Brain pericyte (primary cell): Measurements from ENCODE around the gene TSKS.

ENCODE experiments used
- DNase-seq: peaks from one replicate; pipeline ENCODE4 v3.0.0-alpha.2; 2012; ENCODE audit warnings: low read depth, low spot score

Gene TSKS

DNA sequence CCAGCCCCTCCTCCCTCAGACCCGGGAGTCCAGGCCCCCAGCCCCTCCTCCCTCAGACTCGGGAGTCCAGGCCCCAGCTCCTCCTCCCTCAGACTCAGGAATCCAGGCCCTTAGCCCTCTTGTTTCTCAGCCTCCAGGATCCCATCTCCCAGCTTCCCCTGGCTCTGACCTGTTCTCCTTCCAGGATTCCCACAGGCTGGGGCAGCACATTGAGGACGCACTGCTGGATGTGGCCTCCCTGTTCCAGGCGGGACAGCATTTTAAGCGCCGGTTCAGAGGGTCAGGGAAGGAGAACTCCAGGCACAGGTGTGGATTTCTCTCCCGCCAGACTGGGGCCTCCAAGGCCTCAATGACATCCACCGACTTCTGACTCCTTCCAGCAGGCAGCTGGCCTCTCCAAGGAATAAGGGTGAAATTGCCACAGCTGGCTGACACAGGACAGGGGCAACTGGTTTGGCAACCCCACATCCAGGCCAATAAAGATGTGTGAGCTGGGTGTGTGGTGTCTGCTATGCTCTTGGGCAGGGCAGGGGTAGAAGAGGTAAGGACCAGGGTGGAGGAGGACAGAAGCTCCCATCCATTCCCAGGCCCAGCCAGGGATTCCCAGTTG, 49.8 kb downstream of the TSKS start:
- no peak for DNase-seq

DNA sequence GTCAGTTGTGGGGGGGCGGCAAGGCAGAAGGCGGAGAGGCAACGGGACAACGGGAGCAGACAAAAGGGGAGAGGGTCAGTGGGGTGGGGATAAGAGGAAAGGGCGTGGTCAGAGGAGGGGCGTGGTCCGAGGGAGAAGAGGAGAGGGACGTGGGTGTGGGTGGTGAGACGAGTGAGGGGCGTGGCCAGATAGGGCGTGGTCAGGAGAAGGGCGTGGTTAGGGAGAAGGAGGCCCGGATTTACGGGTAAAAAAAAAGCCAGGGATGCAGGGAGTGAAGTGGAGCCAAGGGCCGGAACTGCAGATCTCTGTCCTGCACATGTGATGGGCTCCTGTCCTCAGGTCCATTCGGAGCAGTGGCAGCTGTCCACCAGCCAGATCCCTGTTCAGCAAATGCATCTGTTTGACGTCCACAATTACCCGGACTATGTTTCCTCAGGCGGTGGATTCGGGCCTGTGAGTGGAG, 50.7 kb downstream of the TSKS start:
- no peak for DNase-seq

DNA sequence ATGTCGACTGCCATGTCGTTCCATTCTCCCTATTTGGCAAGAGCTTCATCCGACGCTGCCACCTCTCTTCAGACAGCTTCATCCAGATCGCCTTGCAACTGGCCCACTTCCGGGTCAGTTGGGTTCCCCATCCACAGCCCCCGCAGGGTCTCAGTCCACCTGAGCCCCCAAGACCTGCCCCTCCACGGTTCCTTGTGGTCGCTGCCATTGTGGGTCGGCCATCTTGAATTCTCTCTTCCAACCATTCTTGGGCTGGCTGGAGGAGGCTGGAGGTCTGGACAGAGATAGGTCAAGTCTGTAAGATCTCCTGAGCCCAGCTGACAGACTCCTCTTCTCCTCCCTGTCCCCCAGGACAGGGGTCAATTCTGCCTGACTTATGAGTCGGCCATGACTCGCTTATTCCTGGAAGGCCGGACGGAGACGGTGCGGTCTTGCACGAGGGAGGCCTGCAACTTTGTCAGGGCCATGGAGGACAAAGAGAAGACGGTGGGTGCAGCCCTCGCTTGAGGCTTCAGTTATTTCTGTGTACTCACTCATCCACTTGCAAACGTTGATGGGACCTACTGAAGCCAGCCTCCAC, 52.6 kb downstream of the TSKS start:
- DNase-seq: no peak

DNA sequence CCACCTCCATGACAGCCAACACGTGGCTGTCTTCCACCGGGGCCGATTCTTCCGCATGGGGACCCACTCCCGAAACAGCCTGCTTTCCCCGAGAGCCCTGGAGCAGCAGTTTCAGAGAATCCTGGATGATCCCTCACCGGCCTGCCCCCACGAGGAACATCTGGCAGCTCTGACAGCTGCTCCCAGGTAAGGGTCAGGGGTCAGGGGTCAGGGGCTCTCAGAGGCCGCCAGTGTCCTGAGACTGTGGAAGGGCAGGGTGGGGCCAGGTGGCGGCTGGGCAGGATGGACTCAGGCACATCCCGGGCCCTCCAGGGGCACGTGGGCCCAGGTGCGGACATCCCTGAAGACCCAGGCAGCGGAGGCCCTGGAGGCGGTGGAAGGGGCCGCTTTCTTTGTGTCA, 57.2 kb downstream of the TSKS start:
- no peak for DNase-seq

DNA sequence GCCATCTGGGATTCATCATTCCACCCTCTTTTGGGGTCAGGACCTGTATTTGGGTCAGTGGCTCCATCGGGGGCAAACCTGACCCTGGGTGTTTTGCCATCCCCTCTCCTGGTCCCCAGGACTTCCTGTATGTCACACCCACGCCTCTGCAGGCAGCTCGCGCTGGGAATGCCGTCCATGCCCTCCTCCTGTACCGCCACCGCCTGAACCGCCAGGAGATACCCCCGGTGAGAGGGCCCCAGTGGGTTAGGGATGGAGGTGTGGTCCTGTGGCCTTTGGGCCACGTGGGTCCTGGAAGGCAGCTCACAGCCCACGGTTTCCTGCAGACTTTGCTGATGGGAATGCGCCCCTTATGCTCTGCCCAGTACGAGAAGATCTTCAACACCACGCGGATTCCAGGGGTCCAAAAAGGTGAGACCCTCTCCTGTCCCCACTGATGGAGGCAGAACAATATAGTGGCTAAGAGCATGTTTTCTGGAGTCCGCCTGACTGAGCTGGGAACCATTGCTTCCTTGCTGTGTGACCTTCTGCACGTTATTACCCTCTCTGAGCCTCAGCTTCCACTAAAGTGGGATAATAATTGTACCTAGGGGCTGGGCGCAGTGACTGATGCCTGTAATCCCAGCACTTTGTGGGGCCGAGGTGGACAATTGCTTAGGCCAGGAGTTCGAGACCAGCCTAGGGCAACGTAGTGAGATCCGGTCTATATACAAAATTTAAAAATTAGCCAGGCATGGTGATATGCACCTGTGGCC, 58.0 kb downstream of the TSKS start:
- no peak for DNase-seq

DNA sequence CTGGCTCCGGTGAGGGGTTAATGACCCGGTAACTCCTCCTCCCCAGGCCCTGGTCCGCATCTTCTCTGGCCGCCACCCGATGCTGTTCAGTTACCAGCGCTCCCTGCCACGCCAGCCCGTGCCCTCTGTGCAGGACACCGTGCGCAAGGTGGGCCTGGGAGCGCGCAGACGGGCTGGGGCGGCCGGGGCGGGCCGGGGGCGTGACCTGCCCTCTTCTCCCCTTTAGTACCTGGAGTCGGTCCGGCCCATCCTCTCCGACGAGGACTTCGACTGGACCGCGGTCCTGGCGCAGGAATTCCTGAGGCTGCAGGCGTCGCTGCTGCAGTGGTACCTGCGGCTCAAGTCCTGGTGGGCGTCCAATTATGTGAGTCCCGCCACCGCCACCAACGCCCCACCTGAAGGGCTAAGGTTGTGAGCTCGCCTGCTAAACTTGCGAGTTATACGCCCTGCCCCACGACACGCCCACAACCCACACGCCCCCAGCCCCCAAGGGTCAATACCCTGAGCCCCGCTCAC, 61.8 kb downstream of the TSKS start:
- DNase-seq: no peak

DNA sequence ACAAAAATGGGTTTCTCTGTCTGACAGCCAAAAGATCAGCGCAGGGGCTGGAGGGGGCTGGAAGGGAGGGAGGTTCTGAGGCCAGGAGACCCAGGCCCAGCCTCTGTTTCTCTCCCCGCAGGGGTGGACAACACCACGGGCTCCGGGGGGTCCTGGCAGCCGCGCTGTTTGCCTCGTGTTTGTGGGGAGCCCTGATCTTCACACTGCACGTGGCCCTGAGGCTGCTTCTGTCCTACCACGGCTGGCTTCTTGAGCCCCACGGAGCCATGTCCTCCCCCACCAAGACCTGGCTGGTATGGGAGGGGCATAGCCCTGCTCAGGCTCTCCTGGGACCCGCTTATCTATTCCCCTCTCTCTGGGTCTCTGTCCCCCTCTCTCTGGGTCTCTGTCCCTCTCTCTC, 62.5 kb downstream of the TSKS start:
- DNase-seq: no peak

DNA sequence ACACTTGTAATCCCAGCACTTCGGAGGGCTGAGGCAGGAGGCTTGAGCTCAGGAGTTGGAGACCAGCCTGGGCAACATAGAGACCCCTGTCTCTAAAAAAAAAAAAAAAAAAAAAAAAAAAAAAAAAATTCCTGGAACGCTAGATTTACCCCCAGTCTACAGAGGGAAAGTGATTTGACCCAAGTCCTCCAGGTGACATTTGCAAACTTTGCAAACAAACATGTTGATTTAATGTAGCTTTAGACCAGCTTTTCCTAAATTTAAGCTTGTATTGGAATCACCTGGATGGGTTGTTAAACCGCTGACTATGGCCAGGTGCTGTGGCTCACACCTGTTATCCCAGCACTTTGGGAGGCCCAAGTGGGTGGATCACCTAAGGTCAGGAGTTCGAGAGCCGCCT, 63.7 kb downstream of the TSKS start:
- DNase-seq: no peak

DNA sequence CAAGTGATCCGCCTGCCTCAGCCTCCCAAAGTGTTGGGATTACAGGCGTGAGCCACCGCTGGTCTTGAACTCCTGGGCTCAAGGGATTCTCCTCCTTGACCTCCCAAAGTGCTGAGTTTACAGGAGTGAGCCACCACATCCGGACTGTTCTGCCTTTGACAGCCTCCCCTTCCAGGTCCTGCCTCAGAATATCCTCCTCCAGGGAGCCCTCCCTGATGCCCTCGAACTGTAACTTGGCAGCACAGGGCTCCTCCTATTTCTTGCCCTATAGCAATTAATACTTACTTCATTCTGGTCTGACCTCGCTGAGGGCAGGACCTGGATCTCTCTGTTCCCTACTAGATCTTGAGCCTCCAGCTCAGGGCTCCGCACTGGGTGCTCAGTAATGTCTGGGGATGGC, 66.2 kb downstream of the TSKS start:
- no peak for DNase-seq

DNA sequence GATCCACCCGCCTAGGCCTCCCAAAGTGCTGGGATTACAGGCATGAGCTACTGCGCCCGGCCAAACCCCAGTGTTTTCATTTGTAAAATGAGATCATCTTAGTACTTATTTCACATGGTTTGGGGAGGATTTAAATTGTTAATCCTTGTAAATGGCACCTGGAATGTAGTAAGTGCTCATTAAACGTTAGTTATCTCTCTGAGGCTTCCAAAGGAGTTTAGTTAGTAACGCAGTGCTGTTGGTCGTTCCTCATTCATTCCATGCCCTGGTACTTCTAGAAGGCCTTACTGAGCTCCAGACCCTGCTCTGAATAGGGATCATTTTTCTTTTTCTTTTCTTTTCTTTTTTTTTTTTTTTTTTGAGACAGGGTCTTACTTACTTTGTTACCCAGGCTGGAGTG, 67.0 kb downstream of the TSKS start:
- DNase-seq: no peak

DNA sequence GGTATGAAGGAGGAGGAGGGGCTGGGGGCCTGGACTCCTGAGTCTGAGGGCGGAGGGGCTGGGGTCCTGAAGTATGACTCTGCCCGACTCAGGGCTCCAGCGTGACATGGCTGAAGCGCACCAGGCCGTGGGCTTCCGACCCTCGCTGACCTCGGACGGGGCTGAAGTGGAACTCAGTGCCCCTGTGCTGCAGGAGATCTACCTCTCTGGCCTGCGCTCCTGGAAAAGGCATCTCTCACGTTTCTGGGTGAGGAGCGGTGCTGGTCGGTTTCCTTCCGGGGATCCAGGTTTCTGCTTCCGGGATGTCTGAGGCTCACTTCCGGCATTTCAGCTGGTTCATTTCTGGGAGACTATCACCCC, 71.0 kb downstream of the TSKS start:
- no peak for DNase-seq

DNA sequence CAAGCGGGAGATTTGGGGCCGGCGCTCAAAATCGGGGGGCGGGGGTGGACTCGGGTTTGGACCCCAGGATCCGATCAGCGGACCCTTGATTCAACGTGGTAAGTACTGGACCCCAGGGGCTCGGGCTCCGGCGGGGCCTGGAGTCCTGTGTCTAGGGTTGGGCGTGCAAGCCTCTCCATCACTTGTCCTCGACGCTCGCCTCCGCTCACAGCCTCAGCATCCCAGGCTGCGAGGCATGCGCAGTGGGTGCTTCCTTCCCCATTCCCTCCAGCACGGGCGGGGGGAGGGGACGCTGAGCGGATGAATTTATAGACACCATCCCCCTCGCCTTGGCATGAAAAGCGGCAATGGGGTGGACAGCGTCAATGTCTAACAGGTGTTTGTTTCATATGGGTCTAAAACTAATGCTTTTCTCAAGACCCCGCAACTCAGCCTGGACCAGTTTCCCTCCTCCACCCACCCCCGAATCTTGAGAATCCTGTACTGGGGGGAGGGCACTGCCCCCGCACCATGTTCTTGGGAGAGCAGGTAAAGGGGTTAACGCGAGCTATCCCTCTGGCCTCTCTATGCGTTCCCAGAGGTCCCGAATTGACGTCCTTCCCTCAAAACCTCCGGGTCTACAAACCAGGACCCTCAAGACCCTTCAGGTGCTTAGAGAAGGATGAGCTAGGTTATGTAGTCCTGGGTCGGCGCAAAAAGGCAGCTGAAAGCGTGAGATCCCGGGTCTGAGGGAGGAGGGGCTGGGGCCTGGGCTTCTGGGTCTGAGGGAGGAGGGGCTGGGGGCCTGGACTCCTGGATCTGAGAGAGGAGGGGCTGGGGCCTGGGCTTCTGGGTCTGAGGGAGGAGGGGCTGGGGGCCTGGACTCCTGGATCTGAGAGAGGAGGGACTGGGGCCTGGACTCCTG, 71.6 kb downstream of the TSKS start:
- no peak for DNase-seq

DNA sequence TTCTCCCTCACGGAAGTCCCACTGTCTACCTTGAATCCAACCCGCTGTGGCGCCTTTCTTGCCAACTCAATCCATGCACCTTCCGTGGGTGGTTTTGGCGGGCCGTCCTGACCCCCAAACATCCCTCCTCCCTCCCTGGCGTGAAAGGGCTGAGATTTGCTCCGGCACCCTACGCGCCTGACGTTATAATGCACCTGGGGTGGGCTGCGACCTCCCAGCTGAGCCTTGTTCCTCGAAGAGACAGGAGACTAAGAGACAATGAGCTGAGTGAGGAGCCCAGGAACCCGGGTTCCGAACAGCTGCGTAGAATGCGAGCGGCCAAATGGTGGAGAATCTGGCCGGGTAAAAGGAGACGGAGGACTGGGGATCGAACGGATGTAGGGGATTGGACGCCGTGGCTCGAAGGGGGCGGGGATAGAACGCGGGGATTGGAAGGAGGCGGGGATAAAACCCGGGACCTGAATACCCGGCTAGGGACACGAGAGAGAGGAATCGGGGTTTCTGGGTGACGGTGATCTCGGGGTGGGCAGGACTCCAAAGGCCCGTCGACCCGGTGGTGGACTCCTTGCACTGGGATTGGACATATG, 72.4 kb downstream of the TSKS start, which contains the start of gene CPT1C:
CPT1C (plus strand) TSS at position 461 of the 587 bp plus-strand sequence. CDS start 1,137 bp downstream, outside the sequence.
- no peak for DNase-seq

DNA sequence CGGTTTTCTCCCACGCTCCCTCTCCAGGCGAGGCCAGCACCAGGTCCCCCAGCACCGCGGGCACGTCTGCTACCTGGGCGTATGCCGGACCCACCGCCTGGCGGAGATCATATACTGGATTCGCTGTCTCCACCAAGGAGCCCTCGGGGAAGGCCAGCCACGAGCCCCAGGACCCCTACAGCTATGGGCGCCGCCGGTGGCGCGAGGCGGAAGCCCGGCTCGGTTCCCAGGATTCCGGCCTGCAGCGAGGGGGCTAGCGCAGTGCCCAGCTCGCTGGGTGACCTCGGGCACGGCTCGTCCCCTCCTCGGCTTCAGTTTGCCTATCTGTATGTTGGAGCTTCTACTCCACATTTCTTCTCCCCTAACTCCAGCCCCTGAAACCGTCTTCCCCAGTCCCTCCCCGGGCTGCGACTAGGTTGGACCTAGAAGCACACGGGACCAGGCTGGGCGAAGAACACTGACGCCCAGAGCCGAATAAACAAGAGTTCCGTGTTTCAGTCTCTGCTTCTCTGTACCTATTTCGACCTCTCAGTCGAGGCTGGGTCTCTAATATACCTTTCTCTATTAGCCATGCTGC, 72.9 kb downstream of the TSKS start:
- DNase-seq: no peak
